A549 treated with dexamethasone at 1 μM for 4 hours (cell line): Measurements from ENCODE around the gene TIFAB. TPM values are rescaled to one million over a fixed set of nuclear protein-coding genes. Genes with fewer than 3 reads are reported as not detected.

Experiments used
- total RNA-seq: library from RNA; stranded (reverse); fragments of 200-300 nt; extraction: Qiagen RNA extraction; gene quantifications from 5 replicates; pipeline ENCODE4 v1.2.3, GENCODE V29; 2022

The TIFAB gene, protein sequence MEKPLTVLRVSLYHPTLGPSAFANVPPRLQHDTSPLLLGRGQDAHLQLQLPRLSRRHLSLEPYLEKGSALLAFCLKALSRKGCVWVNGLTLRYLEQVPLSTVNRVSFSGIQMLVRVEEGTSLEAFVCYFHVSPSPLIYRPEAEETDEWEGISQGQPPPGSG
- total RNA-seq, result not detected in 5 replicates

GRCh38 chr5:135452321-135453030, at the start of gene TIFAB:
TSS of gene TIFAB (minus strand) at chr5:135452351. CDS start at chr5:135449939, 2,412 bp downstream.

GRCh38 chr5:135447298-135447929, 4.7 kb downstream of the TIFAB start, which contains the start of gene DCANP1:
TSS of gene DCANP1 (minus strand) at chr5:135447348. CDS start at chr5:135447108, 240 bp downstream.

DNA sequence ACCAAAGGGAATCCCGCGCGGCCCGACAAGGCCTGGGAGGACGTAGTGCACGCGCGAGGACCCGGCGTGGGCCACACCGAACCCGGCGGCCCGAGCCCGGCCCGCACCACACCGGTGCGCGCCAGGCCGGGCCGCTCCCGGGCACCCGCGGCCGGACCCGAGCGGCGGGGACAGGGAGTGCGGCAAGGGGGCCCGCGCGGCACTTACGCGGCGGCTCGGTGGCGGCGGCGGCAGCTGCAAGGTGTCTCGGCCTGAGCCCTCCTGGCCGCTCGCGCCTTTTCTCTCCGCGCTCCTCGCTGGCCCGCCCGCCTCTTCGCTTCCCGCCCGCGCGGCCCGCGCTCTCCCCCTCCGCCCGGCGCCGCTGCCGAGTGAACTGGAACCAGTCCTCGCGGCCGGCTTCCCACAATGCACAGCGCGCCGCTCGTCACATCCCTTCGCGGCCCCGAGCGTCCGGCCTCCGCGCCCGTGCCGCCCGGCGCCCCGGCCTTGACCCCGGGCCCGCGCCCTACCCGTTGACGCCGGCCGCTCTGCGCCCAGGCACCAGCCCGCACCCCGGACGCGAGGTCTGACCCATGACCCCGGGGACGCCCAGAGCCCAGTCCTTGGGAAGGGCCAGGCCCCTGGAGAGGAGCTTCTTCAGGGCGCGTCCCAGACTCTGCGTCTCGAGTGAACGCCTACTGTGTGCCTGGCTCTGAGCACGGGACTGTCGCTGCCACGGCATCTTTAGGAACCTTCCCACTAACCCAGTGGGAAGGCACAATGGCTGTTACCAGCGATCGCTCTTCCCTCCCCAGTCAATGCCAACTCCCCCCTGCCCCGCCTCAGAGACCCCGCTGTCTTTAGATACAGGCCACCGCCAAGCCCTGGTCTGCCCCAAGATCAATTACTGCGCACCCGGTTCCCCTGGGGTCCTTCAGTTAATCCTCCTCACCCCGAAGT, 53.0 kb downstream of the TIFAB start, which contains the start of gene MACROH2A1:
Gene MACROH2A1 (minus strand): TSS at position 377 of the 939 bp plus-strand sequence. CDS start 10,138 bp downstream, outside the sequence.

Other genes starting within 250 kb of the TIFAB start
- gene MACROH2A1, start 53.1 kb downstream of the TIFAB start, total RNA-seq, result 160 to 205 TPM (median 203 TPM) in 5 replicates
- not detected in 5 replicates for gene DCANP1, start 5.0 kb downstream of the TIFAB start, total RNA-seq
- not detected in 5 replicates for gene NEUROG1, start 83.6 kb upstream of the TIFAB start, total RNA-seq
- gene CXCL14, start 126.6 kb upstream of the TIFAB start, total RNA-seq, result 0.18 to 0.37 TPM (median 0.33 TPM) in 5 replicates